Measurements from ENCODE around the gene TGIF1. TPM values are rescaled to one million over a fixed set of nuclear protein-coding genes. Genes with fewer than 3 reads are reported as not detected.

TGIF1 gene
- total and polyA plus RNA-seq, 9 of the 15 experiments (the other 6 are each of a cell fraction or from before 2014, with no cell fraction given): 16.1 to 77.7 (median 44.6) TPM

DNA sequence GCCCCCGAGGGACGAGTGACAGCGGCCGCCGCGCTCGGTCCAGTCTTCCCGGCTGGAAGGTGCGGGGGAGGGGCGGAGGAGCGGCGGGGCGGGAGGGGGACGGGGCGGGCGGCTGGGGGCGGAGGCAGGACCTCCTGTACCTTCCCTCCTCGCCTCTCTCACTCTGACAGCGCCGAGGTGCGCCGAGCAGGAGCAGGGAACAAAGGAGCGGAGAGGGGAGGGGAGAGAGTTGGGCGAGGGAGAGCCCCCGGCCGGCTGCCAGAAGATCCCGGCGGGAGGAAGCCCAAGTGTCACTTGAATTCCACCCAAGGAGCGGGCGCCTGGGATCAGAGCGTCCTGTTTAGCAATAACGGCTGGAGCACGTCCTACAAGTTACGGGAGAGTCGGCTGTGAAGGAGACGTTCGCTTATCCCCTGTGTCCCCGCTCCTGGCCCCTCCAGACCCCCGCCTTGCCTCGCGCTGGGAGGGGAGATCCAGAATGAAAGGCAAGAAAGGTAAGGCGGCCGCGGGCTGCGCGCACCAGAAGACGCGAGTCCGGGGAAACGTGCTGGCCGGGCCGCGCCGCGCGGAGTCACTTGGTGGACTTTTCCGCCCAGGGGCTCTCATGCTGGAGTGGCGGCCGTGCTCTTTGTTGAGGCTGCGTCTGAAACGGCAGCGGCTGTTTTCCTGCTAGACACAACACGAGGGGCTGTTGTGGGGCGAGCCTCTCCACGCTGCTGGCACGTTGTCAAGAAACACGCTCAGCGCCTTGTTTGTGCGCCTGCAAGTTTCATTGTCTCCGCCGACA is at the start of gene TGIF1 (continued):
- TF ChIP-seq BRCA1 (IDR thresholded peaks at IDR 0.05) (no peak), BRCA1 (CRISPR knock-in tag; IDR thresholded peaks at IDR 0.05) (no peak), DDX20 (tag; IDR thresholded peaks at IDR 0.05; ENCODE audit: low read depth) (no peak), RHOXF2B (CRISPR knock-in tag; conservative IDR thresholded peaks at IDR 0.05) (no peak), HMG20A (CRISPR knock-in tag; conservative IDR thresholded peaks at IDR 0.05) (no peak), ELK3 (CRISPR knock-in tag; IDR thresholded peaks at IDR 0.05) (peak; percentile 77), KLF16 (IDR thresholded peaks at IDR 0.05) (no peak), MBD1 (CRISPR knock-in tag; IDR thresholded peaks at IDR 0.05) (no peak), RBFOX2 (IDR thresholded peaks at IDR 0.05; ENCODE audit: low read depth, low read length) (peak; percentile 87), ZNF12 (CRISPR knock-in tag; IDR thresholded peaks at IDR 0.05) (peak; percentile 64; the same call in 1 of the 2 replicates), TCFL5 (CRISPR knock-in tag; conservative IDR thresholded peaks at IDR 0.05) (no peak), ZNF780A (CRISPR knock-in tag; IDR thresholded peaks at IDR 0.05) (no peak), HDGF (IDR thresholded peaks at IDR 0.05) (no peak), TCF3 (CRISPR knock-in tag; IDR thresholded peaks at IDR 0.05) (no peak), TFE3 (CRISPR knock-in tag; IDR thresholded peaks at IDR 0.05) (peak; percentile 0; the same call in 1 of the 2 replicates), POLR3A (IDR thresholded peaks at IDR 0.05; ENCODE audit: borderline replicate concordance, extremely low read depth, insufficient read depth, insufficient read length) (no peak), NCOR1 (IDR thresholded peaks at IDR 0.05) (no peak), PURB (CRISPR knock-in tag; IDR thresholded peaks at IDR 0.05; ENCODE audit: low read depth) (no peak), FIP1L1 (IDR thresholded peaks at IDR 0.05; ENCODE audit: low read depth, low read length, poor library complexity, severe bottlenecking) (peak; percentile 67), ZNF224 (CRISPR knock-in tag; IDR thresholded peaks at IDR 0.05) (no peak), HDAC3 (IDR thresholded peaks at IDR 0.05; ENCODE audit: borderline replicate concordance, partially characterized antibody) (no peak), ZFPM2 (CRISPR knock-in tag; IDR thresholded peaks at IDR 0.05) (no peak), HINFP (tag; conservative IDR thresholded peaks at IDR 0.05; ENCODE audit: low read depth) (no peak; the same call in 1 of the 2 replicates)

Measured in K562 (cell line).